H1 (cell line): ENCODE data around the gene SCN3A.

Experiments
- ATF3 ChIP-seq: IDR thresholded peaks from 2 replicates; pipeline ENCODE4 v1.6.1; 2011; ENCODE audit warnings: low read depth, mild to moderate bottlenecking, low read length; ENCODE audit not compliant: insufficient read depth
- CTBP2 ChIP-seq: IDR thresholded peaks from 2 replicates; pipeline ENCODE4 v1.7.0; 2011; ENCODE audit warnings: borderline replicate concordance, mild to moderate bottlenecking, moderate library complexity, mixed read lengths, low read length; ENCODE audit not compliant: insufficient read depth, insufficient read length
- CTCF ChIP-seq, 3 experiments: IDR thresholded peaks; 1 replicate in 2 of 3; 2 replicates in 1 of 3; pipeline versions ENCODE4 v1.5.1 to v1.6.1; 2011; ENCODE audit warnings: low read length in 3 of 3, mild to moderate bottlenecking in 3 of 3, inconsistent platforms in 2 of 3, low read depth in 1 of 3, moderate library complexity in 1 of 3; ENCODE audit not compliant: insufficient read depth in 1 of 3; ENCODE audit errors: control extremely low read depth in 1 of 3
- EZH2 ChIP-seq: fragments of 200-600 bp; sonication (generic); IDR thresholded peaks from 2 replicates; pipeline ENCODE4 v1.7.1; 2012; ENCODE audit warnings: low read depth, mild to moderate bottlenecking, moderate library complexity, low read length, inconsistent platforms; ENCODE audit not compliant: severe bottlenecking
- MAFK ChIP-seq: IDR thresholded peaks from 2 replicates; pipeline ENCODE4 v1.6.1; 2012; ENCODE audit warnings: low read depth, mild to moderate bottlenecking, improper control_type of control experiment, low read length
- SUZ12 ChIP-seq: fragments of 200-600 bp; sonication (generic); IDR thresholded peaks from 2 replicates; pipeline ENCODE4 v1.6.1; 2012; ENCODE audit warnings: mild to moderate bottlenecking, inconsistent platforms, low read length, moderate library complexity, mixed read lengths
- TAF7 ChIP-seq: optimal IDR thresholded peaks from 2 replicates; pipeline ENCODE3; 2011; ENCODE audit warnings: low read depth, mild to moderate bottlenecking, inconsistent platforms, low read length, moderate library complexity, borderline replicate concordance

GRCh38 chr2:165112789-165113188 is 91.1 kb downstream of the SCN3A start:
- TF ChIP-seq CTBP2 (no peak), CTCF (IDR thresholded peaks at IDR 0.05; ENCODE audit: control extremely low read depth in 1 of 3, insufficient read depth in 1 of 3, low read depth in 1 of 3, low read length in 3 of 3) (no peak), EZH2 (no peak), TAF7 (no peak), MAFK (no peak), ATF3 (no peak), SUZ12 (no peak)
